Neural cell (in vitro differentiated cells): Measurements from ENCODE around the gene MPI.

Experiments used
- CTCF ChIP-seq: fragments of 450-650 bp; IDR thresholded peaks from 2 replicates; pipeline ENCODE4 v1.5.1; 2014; ENCODE audit warnings: antibody characterized with exemption, mild to moderate bottlenecking, moderate library complexity; ENCODE audit not compliant: poor library complexity, severe bottlenecking
- EP300 ChIP-seq: fragments of 450-650 bp; conservative IDR thresholded peaks from 2 replicates; pipeline ENCODE4 v1.6.1; 2014; ENCODE audit warnings: antibody characterized with exemption, mild to moderate bottlenecking, moderate library complexity; ENCODE audit not compliant: poor library complexity, severe bottlenecking
- EZH2 ChIP-seq: fragments of 200-600, 300-800 bp; shearing (Covaris generic), sonication (generic); IDR thresholded peaks from 2 replicates; pipeline ENCODE4 v1.6.1; 2014; ENCODE audit warnings: antibody characterized with exemption, low read length, borderline replicate concordance, mild to moderate bottlenecking; ENCODE audit not compliant: insufficient read depth, poor library complexity, severe bottlenecking
- MXI1 ChIP-seq: fragments of 450-650 bp; conservative IDR thresholded peaks from 2 replicates; pipeline ENCODE4 v1.6.1; 2014; ENCODE audit warnings: antibody characterized with exemption, mild to moderate bottlenecking; ENCODE audit not compliant: poor library complexity, severe bottlenecking
- POLR2AphosphoS5 ChIP-seq: IDR thresholded peaks from 2 replicates; pipeline ENCODE4 v1.6.1; 2012
- RAD21 ChIP-seq: fragments of 450-650 bp; conservative IDR thresholded peaks from 2 replicates; pipeline ENCODE4 v1.6.1; 2014; ENCODE audit warnings: antibody characterized with exemption, mild to moderate bottlenecking, moderate library complexity
- SMC3 ChIP-seq: fragments of 450-650 bp; conservative IDR thresholded peaks from 2 replicates; pipeline ENCODE4 v1.6.1; 2014; ENCODE audit warnings: antibody characterized with exemption, mild to moderate bottlenecking, moderate library complexity; ENCODE audit not compliant: poor library complexity
- TAF1 ChIP-seq: IDR thresholded peaks from 2 replicates; pipeline ENCODE4 v1.6.1; 2012; ENCODE audit warnings: low read depth
- TF ChIP-seq, protein P1 (sequence below): IDR thresholded peaks from 2 replicates; pipeline ENCODE4 v1.6.1; 2012; ENCODE audit warnings: borderline replicate concordance

GRCh38 chr15:74903676-74904075 is 13.8 kb downstream of the MPI start:
- no peak for TF ChIP-seq POLR2AphosphoS5
- TF ChIP-seq CTCF: no peak
- TF ChIP-seq EP300: no peak
- TF ChIP-seq EZH2: no peak
- TF ChIP-seq, protein P1, sequence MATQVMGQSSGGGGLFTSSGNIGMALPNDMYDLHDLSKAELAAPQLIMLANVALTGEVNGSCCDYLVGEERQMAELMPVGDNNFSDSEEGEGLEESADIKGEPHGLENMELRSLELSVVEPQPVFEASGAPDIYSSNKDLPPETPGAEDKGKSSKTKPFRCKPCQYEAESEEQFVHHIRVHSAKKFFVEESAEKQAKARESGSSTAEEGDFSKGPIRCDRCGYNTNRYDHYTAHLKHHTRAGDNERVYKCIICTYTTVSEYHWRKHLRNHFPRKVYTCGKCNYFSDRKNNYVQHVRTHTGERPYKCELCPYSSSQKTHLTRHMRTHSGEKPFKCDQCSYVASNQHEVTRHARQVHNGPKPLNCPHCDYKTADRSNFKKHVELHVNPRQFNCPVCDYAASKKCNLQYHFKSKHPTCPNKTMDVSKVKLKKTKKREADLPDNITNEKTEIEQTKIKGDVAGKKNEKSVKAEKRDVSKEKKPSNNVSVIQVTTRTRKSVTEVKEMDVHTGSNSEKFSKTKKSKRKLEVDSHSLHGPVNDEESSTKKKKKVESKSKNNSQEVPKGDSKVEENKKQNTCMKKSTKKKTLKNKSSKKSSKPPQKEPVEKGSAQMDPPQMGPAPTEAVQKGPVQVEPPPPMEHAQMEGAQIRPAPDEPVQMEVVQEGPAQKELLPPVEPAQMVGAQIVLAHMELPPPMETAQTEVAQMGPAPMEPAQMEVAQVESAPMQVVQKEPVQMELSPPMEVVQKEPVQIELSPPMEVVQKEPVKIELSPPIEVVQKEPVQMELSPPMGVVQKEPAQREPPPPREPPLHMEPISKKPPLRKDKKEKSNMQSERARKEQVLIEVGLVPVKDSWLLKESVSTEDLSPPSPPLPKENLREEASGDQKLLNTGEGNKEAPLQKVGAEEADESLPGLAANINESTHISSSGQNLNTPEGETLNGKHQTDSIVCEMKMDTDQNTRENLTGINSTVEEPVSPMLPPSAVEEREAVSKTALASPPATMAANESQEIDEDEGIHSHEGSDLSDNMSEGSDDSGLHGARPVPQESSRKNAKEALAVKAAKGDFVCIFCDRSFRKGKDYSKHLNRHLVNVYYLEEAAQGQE: no peak
- TF ChIP-seq MXI1: no peak
- no peak for TF ChIP-seq SMC3
- TF ChIP-seq TAF1: no peak
- TF ChIP-seq RAD21: no peak
